Ramos (cell line): Measurements from ENCODE around the gene BZW1.

ENCODE experiments used
- in situ Hi-C: fragments of 300-500 bp; cut with MboI; formaldehyde crosslinking; loops from one replicate; pipeline ENCODE4 v1.14.3; 2022; ENCODE audit warnings: low sequenced_read_pairs; ENCODE audit not compliant: unreplicated experiment

Gene BZW1

GRCh38 chr2:200811333-200812121 is at the start of gene BZW1:
BZW1 (plus strand) TSS chr2:200811910; CDS start chr2:200813218, 1,308 bp downstream.
- in situ Hi-C loops: loop anchor here (5.0 kb wide), 1 partner anchor 99 kb away; no protein-coding TSS in a partner anchor

GRCh38 chr2:200762127-200762526 is 49.6 kb upstream of the BZW1 start:
- in situ Hi-C loops: no loop called here

GRCh38 chr2:200763422-200763821 is 48.3 kb upstream of the BZW1 start:
- in situ Hi-C loops: no loop called here

- in situ Hi-C loops: no loop called here
Measured at GRCh38 chr2:200765139-200765951, 46.4 kb upstream of the BZW1 start.

DNA sequence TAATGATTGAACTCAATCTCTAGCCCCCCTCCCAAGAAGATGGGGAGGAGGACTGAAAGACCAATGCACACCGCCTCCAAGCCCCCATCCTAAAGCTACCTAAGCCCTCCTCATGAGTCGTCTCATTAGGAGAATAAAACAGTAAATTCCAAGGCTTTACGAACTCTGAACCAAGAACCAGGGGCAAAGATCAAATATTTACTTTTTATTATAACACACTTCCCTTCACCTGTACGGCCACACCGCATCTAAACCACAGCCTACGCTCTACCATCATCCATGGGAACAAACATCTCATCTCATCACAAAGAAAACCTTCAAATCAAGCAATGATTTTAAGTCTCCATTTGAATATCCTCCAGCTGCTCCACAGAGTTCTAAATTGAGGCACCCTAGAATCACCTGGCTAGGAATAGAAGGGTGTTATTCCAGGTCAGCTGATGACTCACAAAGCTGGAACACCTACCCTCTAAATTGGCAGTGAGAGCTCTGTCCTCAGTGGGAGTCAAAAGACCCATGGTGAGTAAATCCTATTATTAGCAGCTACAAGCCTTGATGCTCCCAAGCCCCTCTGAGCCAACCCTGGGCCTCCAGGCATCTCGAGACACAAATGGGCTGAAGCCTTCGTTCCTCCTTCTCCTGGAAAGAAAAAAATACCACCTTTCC is 45.6 kb upstream of the BZW1 start:
- in situ Hi-C loops: no loop called here

GRCh38 chr2:200767111-200767885 is 44.4 kb upstream of the BZW1 start:
- in situ Hi-C loops: no loop called here

GRCh38 chr2:200770847-200771246 is 40.9 kb upstream of the BZW1 start:
- in situ Hi-C loops: no loop called here

- in situ Hi-C loops: no loop called here
Measured at GRCh38 chr2:200772620-200773019, 39.1 kb upstream of the BZW1 start.

GRCh38 chr2:200773083-200773482 is 38.6 kb upstream of the BZW1 start:
- in situ Hi-C loops: no loop called here

DNA sequence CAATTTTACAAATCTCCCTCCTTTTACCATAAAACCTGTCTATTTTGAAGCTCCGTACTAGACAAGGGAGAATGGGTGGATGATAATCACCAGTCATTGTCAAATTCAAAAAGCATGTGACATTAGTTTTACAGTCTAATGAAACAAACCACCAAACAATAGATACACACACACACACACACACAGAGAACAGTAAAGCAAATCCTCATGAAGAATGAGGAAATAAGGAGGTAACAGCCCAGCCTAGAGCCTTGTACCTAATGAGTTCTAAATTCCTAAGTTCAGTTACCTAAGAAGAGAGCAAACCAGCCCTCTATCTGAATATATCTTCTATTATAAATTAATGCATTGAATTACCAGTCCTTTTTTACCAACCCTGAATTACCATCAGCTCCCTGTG is 36.8 kb upstream of the BZW1 start:
- in situ Hi-C loops: no loop called here

GRCh38 chr2:200777275-200777674 is 34.4 kb upstream of the BZW1 start:
- in situ Hi-C loops: no loop called here

DNA sequence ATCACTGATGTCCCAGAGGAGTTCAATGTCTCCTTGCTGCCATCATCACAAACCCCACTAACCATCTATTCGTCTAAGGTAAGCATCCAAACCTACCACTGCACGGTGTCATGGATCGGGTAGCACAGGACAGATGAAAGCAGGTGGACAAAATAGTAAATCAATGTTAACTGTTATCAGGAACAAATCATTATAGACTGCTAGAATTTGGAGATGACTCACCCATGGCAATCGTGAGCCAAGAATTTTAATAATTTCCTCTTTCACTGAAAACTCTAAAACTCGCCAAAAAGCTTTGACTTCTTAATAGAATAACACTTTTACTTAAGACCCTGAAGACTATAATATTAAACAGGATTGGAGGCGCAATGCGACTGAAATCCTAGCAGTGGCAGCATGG is 33.7 kb upstream of the BZW1 start:
- in situ Hi-C loops: no loop called here

DNA sequence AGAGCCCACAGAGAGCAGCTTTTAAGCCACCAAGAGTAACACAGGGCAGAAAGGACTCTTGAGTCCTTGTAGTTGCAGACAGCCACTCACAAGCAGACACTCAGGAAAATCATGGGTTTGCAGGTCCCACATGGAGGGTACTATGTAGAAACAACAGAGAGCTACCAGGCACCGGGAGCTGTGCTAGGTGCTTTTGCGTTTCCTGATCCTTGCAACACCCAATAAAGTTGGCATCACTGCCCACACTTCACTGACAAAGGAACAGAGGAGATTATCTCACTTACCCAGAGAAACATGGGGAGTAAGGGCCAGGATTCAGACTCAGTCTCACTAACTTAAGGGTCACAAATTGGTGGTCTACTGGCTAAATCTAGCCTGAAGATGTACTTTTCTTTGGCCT is 32.5 kb upstream of the BZW1 start:
- in situ Hi-C loops: no loop called here

DNA sequence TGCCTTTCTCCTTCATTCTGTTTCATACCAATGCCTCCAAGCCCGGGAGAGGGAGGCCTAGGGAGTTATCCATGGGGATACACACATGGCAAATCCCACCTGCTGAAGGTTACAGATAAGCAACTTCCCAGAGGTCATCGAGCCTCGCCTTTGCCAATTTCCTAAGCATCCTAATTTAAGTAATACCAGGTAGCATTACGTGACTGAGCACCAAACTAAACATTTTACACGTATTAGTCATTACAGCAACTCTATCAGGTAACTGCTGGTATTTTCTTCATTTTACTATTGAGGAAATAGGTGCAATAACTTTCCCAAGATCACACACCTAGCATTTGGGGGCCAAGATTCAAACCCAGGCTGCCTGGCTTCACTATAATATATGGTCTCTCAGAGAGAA is 30.1 kb upstream of the BZW1 start:
- in situ Hi-C loops: no loop called here

- in situ Hi-C loops: no loop called here
Measured at GRCh38 chr2:200782251-200782650, 29.5 kb upstream of the BZW1 start.

DNA sequence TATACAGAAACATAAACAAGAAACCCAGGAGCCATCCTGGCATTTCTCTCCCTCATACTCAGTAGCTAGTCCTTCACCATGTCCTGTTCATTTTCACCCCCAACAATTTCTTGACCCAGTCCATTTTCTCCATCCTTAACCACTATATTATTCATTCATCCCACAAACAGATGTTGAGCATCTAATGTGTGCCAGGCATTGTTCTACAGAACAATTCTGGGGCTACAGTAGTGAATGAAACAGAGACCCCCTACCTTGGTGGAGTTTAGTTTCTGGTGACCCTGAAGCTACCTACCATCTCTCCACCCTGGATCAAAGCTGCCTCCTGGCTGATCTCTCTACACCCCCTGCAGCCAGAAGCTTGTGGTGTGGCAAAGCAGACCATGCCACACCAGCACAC is 27.5 kb upstream of the BZW1 start:
- in situ Hi-C loops: no loop called here

DNA sequence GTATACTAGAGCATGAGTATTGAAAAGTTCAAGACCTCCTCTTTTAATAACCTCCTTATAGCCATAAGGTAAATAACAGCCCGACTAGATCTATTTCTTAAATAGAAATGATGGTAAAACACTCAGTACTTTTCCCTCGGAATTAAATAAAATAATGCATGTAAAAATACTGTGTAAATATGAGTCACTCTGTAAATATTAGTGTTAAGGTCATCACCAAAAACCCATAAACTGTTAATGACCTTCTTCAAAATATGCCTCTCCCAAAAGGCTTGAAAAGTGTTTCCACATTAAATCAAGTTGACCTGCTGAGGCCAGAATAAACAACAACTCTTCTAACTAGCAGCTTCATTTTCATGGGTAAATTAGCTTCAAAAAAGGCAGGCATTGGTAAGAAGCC is 25.3 kb upstream of the BZW1 start:
- in situ Hi-C loops: no loop called here

GRCh38 chr2:200786826-200787225 is 24.9 kb upstream of the BZW1 start:
- in situ Hi-C loops: no loop called here

- in situ Hi-C loops: no loop called here
Measured at GRCh38 chr2:200787351-200788120, 24.2 kb upstream of the BZW1 start.
